ENCODE data around the gene P2RX4.

P2RX4 gene

DNA sequence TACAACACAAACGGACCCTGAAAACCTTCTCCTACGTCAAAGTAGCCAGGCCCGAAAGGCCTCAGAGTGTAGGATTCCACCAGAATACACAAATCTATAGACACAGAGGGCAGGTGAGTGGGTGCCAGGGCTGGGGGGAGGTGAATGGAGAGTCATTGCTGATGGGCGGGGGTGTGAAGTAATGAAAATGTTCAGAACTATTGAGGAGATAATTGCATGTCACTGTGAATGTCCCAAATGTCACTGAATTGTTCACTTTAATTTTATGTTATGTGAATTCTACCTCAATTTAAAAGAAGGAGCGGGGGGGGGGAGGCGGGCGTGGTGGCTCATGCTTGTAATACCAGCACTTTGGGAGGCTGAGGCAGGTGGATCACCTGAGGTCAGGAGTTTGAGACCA is 36.0 kb downstream of the P2RX4 start:
- Histone ChIP-seq H3K4me3 (ENCODE audit: insufficient read length, low read depth) (no peak overlapping the region), H3K9ac (ENCODE audit: insufficient read length, low read depth) (no peak overlapping the region), H3K9me3 (ENCODE audit: insufficient read depth, low read length) (no peaks in the 10 kb centered on the region), H3K4me1 (ENCODE audit: insufficient read depth, insufficient read length) (peaks cover 5% of the 10 kb centered on the region), H3K36me3 (ENCODE audit: insufficient read depth, insufficient read length, low read length) (peaks cover 58% of the 10 kb centered on the region), H3K27me3 (ENCODE audit: insufficient read depth, insufficient read length) (no peaks in the 10 kb centered on the region)
- TF ChIP-seq SUZ12 (IDR thresholded peaks at IDR 0.05; ENCODE audit: extremely low read depth, insufficient read depth, insufficient read length) (no peak), YY1 (IDR thresholded peaks at IDR 0.05; ENCODE audit: insufficient read depth, insufficient read length) (no peak), ZNF274 (IDR thresholded peaks at IDR 0.05; ENCODE audit: low read depth, low read length) (no peak)
- no peak for DNase-seq (ENCODE audit: low read depth, low spot score)

GRCh38 chr12:121246893-121247557 is 37.1 kb downstream of the P2RX4 start:
- no peaks in the 10 kb centered on the region for H3K27me3 ChIP-seq (ENCODE audit: insufficient read depth, insufficient read length)
- H3K9me3 ChIP-seq (ENCODE audit: insufficient read depth, low read length) = no peaks in the 10 kb centered on the region
- DNase-seq (ENCODE audit: low read depth, low spot score) = no peak
- peaks cover 59% of the 10 kb centered on the region for H3K36me3 ChIP-seq (ENCODE audit: insufficient read depth, insufficient read length, low read length)
- no peak overlapping the region for H3K4me3 ChIP-seq (ENCODE audit: insufficient read length, low read depth)
- H3K4me1 ChIP-seq (ENCODE audit: insufficient read depth, insufficient read length) = no peaks in the 10 kb centered on the region
- no peak overlapping the region for H3K9ac ChIP-seq (ENCODE audit: insufficient read length, low read depth)
- TF ChIP-seq SUZ12 (IDR thresholded peaks at IDR 0.05; ENCODE audit: extremely low read depth, insufficient read depth, insufficient read length) (no peak), ZNF274 (IDR thresholded peaks at IDR 0.05; ENCODE audit: low read depth, low read length) (no peak), YY1 (IDR thresholded peaks at IDR 0.05; ENCODE audit: insufficient read depth, insufficient read length) (no peak)

DNA sequence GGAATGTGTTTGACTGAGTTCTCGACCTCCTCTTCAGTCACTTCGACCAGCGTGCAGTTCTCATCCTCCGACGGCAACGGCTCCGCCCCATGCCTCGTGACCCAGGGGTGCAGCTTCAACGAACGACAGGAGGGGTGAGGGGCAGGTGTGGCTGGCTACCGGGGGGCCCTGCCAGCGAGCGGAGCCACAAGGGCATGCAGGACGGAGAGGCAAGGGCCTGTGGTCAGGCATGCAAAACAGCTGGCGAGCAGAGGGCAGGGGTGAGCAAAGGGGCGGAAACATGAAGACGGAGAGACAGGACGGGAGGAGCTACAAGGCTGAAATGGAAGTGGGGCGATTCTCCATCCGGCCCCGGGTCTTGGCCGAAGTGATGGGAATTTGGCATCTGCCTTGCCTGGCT is 38.7 kb downstream of the P2RX4 start:
- no peak for DNase-seq (ENCODE audit: low read depth, low spot score)
- TF ChIP-seq SUZ12 (IDR thresholded peaks at IDR 0.05; ENCODE audit: extremely low read depth, insufficient read depth, insufficient read length) (no peak), ZNF274 (IDR thresholded peaks at IDR 0.05; ENCODE audit: low read depth, low read length) (no peak), YY1 (IDR thresholded peaks at IDR 0.05; ENCODE audit: insufficient read depth, insufficient read length) (no peak)
- Histone ChIP-seq H3K4me1 (ENCODE audit: insufficient read depth, insufficient read length) (no peaks in the 10 kb centered on the region), H3K4me3 (ENCODE audit: insufficient read length, low read depth) (no peak overlapping the region), H3K36me3 (ENCODE audit: insufficient read depth, insufficient read length, low read length) (peaks cover 68% of the 10 kb centered on the region), H3K9ac (ENCODE audit: insufficient read length, low read depth) (no peak overlapping the region), H3K9me3 (ENCODE audit: insufficient read depth, low read length) (no peaks in the 10 kb centered on the region), H3K27me3 (ENCODE audit: insufficient read depth, insufficient read length) (no peaks in the 10 kb centered on the region)

DNA sequence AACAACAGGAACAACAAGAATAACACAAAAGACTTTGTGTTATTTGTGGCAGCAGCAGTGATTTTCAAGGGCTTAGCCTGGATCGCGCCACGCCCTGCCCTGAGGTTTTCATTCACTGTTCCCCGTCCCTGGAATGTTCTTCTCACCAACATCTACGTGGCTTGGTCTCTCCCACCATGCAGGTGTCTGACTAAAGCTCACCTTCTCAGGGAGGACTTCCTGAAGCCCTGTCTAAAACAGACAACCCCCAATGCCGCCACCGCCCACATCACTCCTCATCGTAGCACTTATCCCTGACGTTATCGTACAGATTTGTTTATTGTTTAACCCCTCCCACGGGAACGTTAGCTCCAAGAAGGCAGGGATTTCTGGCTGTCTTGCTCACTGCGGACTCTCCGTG is 40.4 kb downstream of the P2RX4 start:
- Histone ChIP-seq H3K27me3 (ENCODE audit: insufficient read depth, insufficient read length) (no peaks in the 10 kb centered on the region), H3K9ac (ENCODE audit: insufficient read length, low read depth) (no peak overlapping the region), H3K9me3 (ENCODE audit: insufficient read depth, low read length) (no peaks in the 10 kb centered on the region), H3K4me1 (ENCODE audit: insufficient read depth, insufficient read length) (no peaks in the 10 kb centered on the region), H3K4me3 (ENCODE audit: insufficient read length, low read depth) (no peak overlapping the region), H3K36me3 (ENCODE audit: insufficient read depth, insufficient read length, low read length) (peaks cover 63% of the 10 kb centered on the region)
- no peak for DNase-seq (ENCODE audit: low read depth, low spot score)
- TF ChIP-seq YY1 (IDR thresholded peaks at IDR 0.05; ENCODE audit: insufficient read depth, insufficient read length) = no peak
- no peak for TF ChIP-seq SUZ12 (IDR thresholded peaks at IDR 0.05; ENCODE audit: extremely low read depth, insufficient read depth, insufficient read length)
- TF ChIP-seq ZNF274 (IDR thresholded peaks at IDR 0.05; ENCODE audit: low read depth, low read length) = no peak

- peaks cover 68% of the 10 kb centered on the region for H3K36me3 ChIP-seq (ENCODE audit: insufficient read depth, insufficient read length, low read length)
- H3K9me3 ChIP-seq (ENCODE audit: insufficient read depth, low read length) = no peaks in the 10 kb centered on the region
- no peaks in the 10 kb centered on the region for H3K27me3 ChIP-seq (ENCODE audit: insufficient read depth, insufficient read length)
- H3K4me1 ChIP-seq (ENCODE audit: insufficient read depth, insufficient read length) = no peaks in the 10 kb centered on the region
- TF ChIP-seq YY1 (IDR thresholded peaks at IDR 0.05; ENCODE audit: insufficient read depth, insufficient read length) (no peak), SUZ12 (IDR thresholded peaks at IDR 0.05; ENCODE audit: extremely low read depth, insufficient read depth, insufficient read length) (no peak), ZNF274 (IDR thresholded peaks at IDR 0.05; ENCODE audit: low read depth, low read length) (no peak)
- DNase-seq (ENCODE audit: low read depth, low spot score) = no peak
- H3K9ac ChIP-seq (ENCODE audit: insufficient read length, low read depth) = no peak overlapping the region
- H3K4me3 ChIP-seq (ENCODE audit: insufficient read length, low read depth) = no peak overlapping the region
Measured at GRCh38 chr12:121251838-121252237, 41.9 kb downstream of the P2RX4 start.

GRCh38 chr12:121252712-121253345 is 42.9 kb downstream of the P2RX4 start:
- H3K36me3 ChIP-seq (ENCODE audit: insufficient read depth, insufficient read length, low read length) = peaks cover 61% of the 10 kb centered on the region
- no peaks in the 10 kb centered on the region for H3K4me1 ChIP-seq (ENCODE audit: insufficient read depth, insufficient read length)
- no peaks in the 10 kb centered on the region for H3K27me3 ChIP-seq (ENCODE audit: insufficient read depth, insufficient read length)
- TF ChIP-seq YY1 (IDR thresholded peaks at IDR 0.05; ENCODE audit: insufficient read depth, insufficient read length) (no peak), ZNF274 (IDR thresholded peaks at IDR 0.05; ENCODE audit: low read depth, low read length) (no peak), SUZ12 (IDR thresholded peaks at IDR 0.05; ENCODE audit: extremely low read depth, insufficient read depth, insufficient read length) (no peak)
- H3K4me3 ChIP-seq (ENCODE audit: insufficient read length, low read depth) = no peak overlapping the region
- no peak for DNase-seq (ENCODE audit: low read depth, low spot score)
- H3K9ac ChIP-seq (ENCODE audit: insufficient read length, low read depth) = no peak overlapping the region
- H3K9me3 ChIP-seq (ENCODE audit: insufficient read depth, low read length) = no peaks in the 10 kb centered on the region

DNA sequence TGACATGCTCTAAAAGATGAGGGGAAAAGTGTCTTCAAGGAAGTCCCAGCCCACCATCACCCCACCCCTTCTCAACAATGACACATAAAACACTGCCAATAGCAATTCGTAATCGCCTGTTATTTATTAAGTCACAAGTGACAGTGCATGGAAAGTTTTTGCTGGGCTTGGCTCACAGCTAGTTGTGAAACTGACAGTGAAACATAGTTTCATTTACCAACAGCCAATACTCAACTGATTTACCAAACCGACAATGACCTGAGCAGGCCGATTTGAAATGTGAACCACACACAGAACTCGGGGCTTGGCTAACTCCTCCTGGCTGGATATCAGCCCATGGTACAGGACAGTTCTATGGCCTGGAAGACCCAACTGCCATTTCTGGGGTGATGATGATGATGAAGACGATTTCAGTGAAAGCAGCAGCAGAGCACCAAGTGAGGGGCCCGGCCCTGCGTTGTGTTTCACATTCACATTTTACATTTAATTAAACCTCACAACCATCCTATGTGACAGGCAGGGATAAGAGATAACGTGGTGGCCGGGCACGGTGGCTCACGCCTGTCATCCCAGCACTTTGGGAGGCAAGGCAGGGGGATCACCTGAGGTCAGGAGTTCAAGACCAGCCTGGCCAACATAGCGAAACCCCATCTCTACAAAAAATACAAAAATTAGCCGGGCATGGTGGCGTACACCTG is 43.9 kb downstream of the P2RX4 start:
- DNase-seq (ENCODE audit: low read depth, low spot score) = no peak
- Histone ChIP-seq H3K36me3 (ENCODE audit: insufficient read depth, insufficient read length, low read length) (peaks cover 52% of the 10 kb centered on the region), H3K9me3 (ENCODE audit: insufficient read depth, low read length) (no peaks in the 10 kb centered on the region), H3K4me3 (ENCODE audit: insufficient read length, low read depth) (no peak overlapping the region), H3K27me3 (ENCODE audit: insufficient read depth, insufficient read length) (no peaks in the 10 kb centered on the region), H3K9ac (ENCODE audit: insufficient read length, low read depth) (no peak overlapping the region), H3K4me1 (ENCODE audit: insufficient read depth, insufficient read length) (no peaks in the 10 kb centered on the region)
- TF ChIP-seq SUZ12 (IDR thresholded peaks at IDR 0.05; ENCODE audit: extremely low read depth, insufficient read depth, insufficient read length) (no peak), ZNF274 (IDR thresholded peaks at IDR 0.05; ENCODE audit: low read depth, low read length) (no peak), YY1 (IDR thresholded peaks at IDR 0.05; ENCODE audit: insufficient read depth, insufficient read length) (no peak)
